C1 segment of cervical spinal cord (tissue), 14 donors: ENCODE data around the gene MICAL3.
"Not testable (repeated sequence)": the region's sequence is repeated elsewhere in the genome, so short reads cannot be mapped to it uniquely, and the experiment has no call there.

ENCODE experiments used
- DNase-seq, 14 donors: peaks; one replicate each; lab custom pipeline; 2025; lab: John Stamatoyannopoulos, UW

The MICAL3 gene

GRCh38 chr22:17939011-17939410 is 85.3 kb downstream of the MICAL3 start:
- no peak for DNase-seq

GRCh38 chr22:17938484-17938924 is 85.9 kb downstream of the MICAL3 start:
- DNase-seq = no peak

GRCh38 chr22:17932457-17932856 is 91.9 kb downstream of the MICAL3 start:
- DNase-seq = not testable (repeated sequence)

GRCh38 chr22:17931400-17931825 is 92.9 kb downstream of the MICAL3 start:
- peak in 2 of 14 donors; percentile 19 to 95 for DNase-seq

GRCh38 chr22:17930455-17931313 is 93.7 kb downstream of the MICAL3 start:
- DNase-seq = no peak

GRCh38 chr22:17929909-17930308 is 94.5 kb downstream of the MICAL3 start:
- no peak for DNase-seq

- no peak for DNase-seq
Observed at GRCh38 chr22:17928391-17928790, 96.0 kb downstream of the MICAL3 start.

GRCh38 chr22:17927062-17927461 is 97.3 kb downstream of the MICAL3 start:
- DNase-seq = no peak

GRCh38 chr22:17926516-17926915 is 97.8 kb downstream of the MICAL3 start:
- DNase-seq = no peak

GRCh38 chr22:17925431-17925841 is 98.9 kb downstream of the MICAL3 start:
- no peak for DNase-seq

GRCh38 chr22:17924735-17925364 is 99.5 kb downstream of the MICAL3 start:
- DNase-seq = peak in 1 of 14 donors; percentile 50

- DNase-seq = no peak
Observed at GRCh38 chr22:17924076-17924475, 100.3 kb downstream of the MICAL3 start.

GRCh38 chr22:17922925-17923903 is 101.1 kb downstream of the MICAL3 start:
- peak in 3 of 14 donors; percentile 35 to 55 (median 44) for DNase-seq

GRCh38 chr22:17921871-17922821 is 102.2 kb downstream of the MICAL3 start:
- DNase-seq = no peak

- no peak for DNase-seq
Observed at GRCh38 chr22:17920992-17921650, 103.2 kb downstream of the MICAL3 start.

- DNase-seq = peak in 1 of 14 donors; percentile 40
Observed at GRCh38 chr22:17920145-17920605, 104.2 kb downstream of the MICAL3 start.

- DNase-seq = peak in 1 of 14 donors; percentile 76
Observed at GRCh38 chr22:17919276-17920144, 104.9 kb downstream of the MICAL3 start.

- peak in 1 of 14 donors; percentile 62 for DNase-seq
Observed at GRCh38 chr22:17918840-17919239, 105.5 kb downstream of the MICAL3 start.
